Fibroblast of villous mesenchyme (primary cell): Measurements from ENCODE around the gene CLCA1. TPM values are rescaled to one million over a fixed set of nuclear protein-coding genes. Genes with fewer than 3 reads are reported as not detected.
A peak's percentile ranks its signal among the peaks of the same experiment; 100 is the strongest.

Experiments
- DNase-seq: peaks from one replicate; pipeline ENCODE4 v3.0.0-alpha.2; 2010; ENCODE audit warnings: low read depth
- H3K4me3 ChIP-seq: 2 replicates; pipeline ENCODE4 v1.5.1; 2011; ENCODE audit warnings: low read depth, mild to moderate bottlenecking, low read length
- CTCF ChIP-seq: IDR thresholded peaks from 2 replicates; pipeline ENCODE4 v1.5.1; 2012; ENCODE audit warnings: low read depth, mild to moderate bottlenecking, low read length; ENCODE audit not compliant: insufficient read depth
- total RNA-seq: library from RNA; depleted of rRNA; stranded (reverse); fragments of >200 nt; gene quantifications from 2 replicates; pipeline ENCODE4 v1.2.3, GENCODE V29; 2012

CLCA1 gene
- total RNA-seq, 1 donor, result not detected

- DNase-seq, result peak; percentile 47
- no peak for TF ChIP-seq CTCF
- no peak overlapping the region for H3K4me3 ChIP-seq
These were observed 39.5 kb upstream of the CLCA1 start for GRCh38 chr1:86429122-86429725.

DNA sequence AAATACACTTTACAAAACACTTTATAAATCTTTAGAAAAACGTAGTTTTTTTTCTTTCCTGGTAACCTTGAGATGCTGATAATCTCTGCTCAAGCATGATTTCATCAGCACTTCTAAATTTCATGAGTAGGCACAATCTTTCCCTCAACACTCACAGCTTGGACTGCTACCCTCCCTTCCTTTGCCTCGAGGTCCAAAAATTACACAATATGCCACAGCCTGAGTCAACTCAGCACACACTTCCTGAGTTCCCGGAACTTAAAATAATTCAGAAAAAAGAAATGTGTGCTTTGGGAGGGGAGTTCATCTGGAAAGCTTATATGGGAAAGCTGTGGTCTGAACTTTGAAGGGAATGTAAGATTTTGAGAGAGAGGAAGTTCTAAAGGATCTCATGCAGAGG, 38.9 kb upstream of the CLCA1 start:
- TF ChIP-seq CTCF, result no peak
- no peak overlapping the region for H3K4me3 ChIP-seq
- peak; percentile 97 for DNase-seq

- H3K4me3 ChIP-seq, result no peak overlapping the region
- DNase-seq, result no peak
- TF ChIP-seq CTCF, result no peak
These were observed 38.4 kb upstream of the CLCA1 start for GRCh38 chr1:86430376-86430775.

- peak; percentile 12 for DNase-seq
- H3K4me3 ChIP-seq, result no peak overlapping the region
- no peak for TF ChIP-seq CTCF
These were observed 34.7 kb upstream of the CLCA1 start for GRCh38 chr1:86434059-86434458.

DNA sequence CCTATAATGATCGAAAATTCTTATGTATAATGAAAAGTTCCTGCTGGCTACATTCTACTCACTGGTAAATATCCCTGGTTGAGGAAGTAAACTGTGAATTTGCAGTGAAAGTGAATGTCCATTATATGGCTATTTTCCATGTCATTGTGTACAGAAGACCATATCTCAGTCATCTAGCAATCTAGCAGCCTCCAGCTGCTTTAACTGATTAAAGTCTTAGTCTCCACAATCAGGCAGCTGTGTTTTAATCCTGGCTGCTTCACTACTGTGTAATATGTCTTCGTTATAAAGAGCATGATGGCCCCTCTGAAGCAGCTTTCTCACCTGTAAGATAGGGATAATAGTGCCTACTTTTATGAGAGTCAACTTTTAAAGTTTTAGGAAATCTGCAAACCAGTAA, 33.4 kb upstream of the CLCA1 start:
- no peak overlapping the region for H3K4me3 ChIP-seq
- no peak for TF ChIP-seq CTCF
- DNase-seq, result no peak

- peak; percentile 42 for DNase-seq
- no peak overlapping the region for H3K4me3 ChIP-seq
- TF ChIP-seq CTCF, result no peak
These were observed 32.7 kb upstream of the CLCA1 start for GRCh38 chr1:86436041-86436440.

GRCh38 chr1:86441581-86441980, 27.1 kb upstream of the CLCA1 start:
- H3K4me3 ChIP-seq, result no peak overlapping the region
- TF ChIP-seq CTCF, result no peak
- no peak for DNase-seq
